ENCODE measurements around the gene TRH.
"Not testable (repeated sequence)": the region's sequence is repeated elsewhere in the genome, so short reads cannot be mapped to it uniquely, and the experiment has no call there.

The TRH gene

GRCh38 chr3:129966876-129967275 is 7.6 kb upstream of the TRH start:
- no peak for DNase-seq

- DNase-seq = no peak
Measured at GRCh38 chr3:129967761-129968160, 6.8 kb upstream of the TRH start.

DNA sequence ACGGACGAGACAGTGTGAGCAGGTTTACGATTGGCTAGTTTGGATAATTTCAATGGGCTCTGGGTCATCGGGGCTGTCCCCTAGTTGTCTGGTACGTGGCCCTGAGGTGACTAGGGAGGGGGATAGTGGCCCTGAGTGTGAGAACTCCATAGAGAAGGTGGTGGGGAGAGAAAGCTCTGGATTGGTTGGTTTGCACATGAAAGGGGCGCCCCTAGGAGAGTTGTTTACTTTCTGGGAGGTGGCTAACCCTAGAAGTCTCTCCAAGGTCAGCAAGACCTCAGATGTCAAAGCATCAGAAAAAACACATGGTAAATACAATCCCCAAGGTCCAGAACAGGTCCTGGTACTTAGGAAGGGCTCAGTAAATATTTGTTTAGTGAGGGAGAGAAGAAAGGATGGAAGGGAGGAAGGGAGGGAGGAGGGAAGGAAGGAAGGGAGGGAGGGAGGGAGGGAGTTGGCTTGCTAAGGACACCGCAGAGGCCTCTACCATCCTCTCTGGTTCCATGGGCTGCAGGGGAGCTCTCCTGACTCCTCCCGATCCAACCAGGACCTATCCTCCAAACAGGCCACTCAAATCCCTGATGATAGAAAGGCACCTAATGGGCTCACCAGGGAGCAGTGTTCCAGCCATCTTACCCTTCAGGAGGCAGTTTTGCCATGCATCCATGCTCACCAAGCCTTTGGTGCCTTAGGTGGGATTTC is 3.0 kb upstream of the TRH start:
- no peak for DNase-seq

DNA sequence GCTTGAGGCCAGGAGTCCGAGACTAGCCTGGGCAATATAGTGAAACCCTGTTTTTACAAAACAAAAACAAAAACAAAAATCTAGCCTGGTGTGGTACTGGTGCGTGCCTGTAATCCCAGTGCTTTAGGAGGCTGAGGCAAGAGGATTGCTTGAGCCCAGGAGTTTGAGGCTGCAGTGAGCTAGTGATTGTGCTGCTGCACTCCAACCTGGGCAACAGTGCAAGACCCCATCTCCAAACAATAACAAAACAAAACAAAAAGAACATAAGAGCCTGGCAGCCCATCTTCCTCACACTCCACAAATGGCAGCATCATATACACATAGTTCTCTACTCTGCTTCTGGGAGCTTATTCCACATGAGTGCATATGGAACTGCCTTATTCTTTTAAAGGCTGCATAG is 2.2 kb upstream of the TRH start:
- DNase-seq = no peak

- DNase-seq = no peak
Measured at GRCh38 chr3:129973853-129974563, 512 bp upstream of the TRH start.

DNA sequence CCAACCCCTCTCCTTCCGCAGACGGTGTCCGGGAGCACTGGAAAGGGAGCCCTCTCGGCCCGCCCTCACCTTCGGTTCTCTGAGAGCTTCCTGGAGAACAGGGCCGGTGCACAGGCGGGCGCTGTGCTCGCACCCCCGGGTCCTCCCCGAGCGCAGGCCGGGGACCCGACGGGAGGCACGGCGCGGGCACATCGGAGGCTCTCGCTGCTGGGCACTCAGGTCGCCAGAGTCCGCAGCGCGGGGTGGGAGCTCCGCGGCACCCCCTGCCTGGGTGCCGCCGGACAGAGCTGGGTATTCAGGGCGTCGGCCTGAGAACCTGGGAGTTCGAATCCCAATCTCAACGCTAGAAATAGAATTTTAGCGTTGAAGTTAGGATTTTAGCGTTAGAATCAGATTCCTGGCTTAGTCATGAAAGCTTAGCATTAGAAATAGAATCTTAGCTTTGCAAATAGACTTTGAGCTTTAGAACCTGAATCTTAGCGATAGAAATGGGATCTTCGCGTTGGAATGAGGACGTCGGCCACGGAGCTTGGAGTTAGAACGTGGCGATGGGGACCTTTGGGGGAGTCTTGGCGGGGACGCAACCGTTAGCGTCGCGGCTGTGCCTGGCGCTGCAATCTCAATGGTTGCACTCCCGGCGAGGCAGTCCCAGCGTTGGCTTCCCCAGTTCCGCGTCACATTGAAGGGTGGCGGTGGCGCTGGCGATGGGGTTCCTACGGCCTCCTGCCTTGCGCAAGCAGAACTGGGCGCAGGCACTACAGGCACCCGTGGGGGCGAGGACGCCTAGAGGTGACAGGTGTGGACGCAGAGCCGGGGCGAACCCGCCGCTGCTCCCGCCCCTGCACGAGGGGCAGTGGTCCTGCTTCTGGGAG is 549 bp downstream of the TRH start:
- DNase-seq = no peak

- DNase-seq = no peak
Measured at GRCh38 chr3:129975705-129976048, 1.2 kb downstream of the TRH start.

GRCh38 chr3:129976286-129976685 is 1.8 kb downstream of the TRH start:
- DNase-seq = no peak

GRCh38 chr3:129978123-129978522 is 3.6 kb downstream of the TRH start:
- no peak for DNase-seq

DNA sequence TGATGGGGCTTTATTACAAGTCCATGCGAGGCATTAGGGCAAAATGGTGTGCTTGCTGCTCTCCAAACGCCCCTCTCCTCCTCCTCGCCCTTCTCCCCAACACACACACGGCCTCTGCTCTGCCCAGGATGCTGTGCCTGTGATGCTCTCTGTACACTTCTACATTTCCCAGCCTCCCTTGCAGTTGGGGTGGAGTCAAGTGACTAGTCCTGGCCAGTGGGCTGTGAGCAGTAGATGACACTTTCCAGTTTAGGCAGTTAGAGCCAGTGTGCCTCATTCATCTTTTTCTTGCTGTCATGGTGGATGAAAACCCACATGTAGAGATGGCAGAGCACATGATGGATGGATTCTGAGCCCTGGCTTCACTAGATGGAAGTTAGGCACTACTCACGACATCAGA is 5.4 kb downstream of the TRH start:
- no peak for DNase-seq

DNA sequence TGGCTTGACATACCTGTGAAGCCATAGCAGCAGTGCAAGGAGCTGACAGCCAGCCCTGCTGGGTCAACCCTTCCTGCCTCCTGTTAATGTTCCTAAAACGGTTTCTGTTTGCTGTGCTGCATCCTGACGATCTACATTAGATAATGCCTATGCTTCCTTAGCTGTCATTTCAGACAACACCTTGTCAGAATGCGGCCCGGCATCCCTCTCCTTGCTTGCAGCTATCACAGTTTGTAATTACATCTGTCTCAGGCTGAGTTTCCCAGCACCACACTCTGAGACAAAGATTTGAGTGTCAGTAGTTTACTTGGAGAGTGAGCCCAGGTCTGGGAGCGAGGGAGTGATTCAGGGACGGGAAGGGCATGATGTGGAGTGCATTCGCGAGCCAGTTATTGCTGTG is 9.0 kb downstream of the TRH start:
- DNase-seq = no peak

DNA sequence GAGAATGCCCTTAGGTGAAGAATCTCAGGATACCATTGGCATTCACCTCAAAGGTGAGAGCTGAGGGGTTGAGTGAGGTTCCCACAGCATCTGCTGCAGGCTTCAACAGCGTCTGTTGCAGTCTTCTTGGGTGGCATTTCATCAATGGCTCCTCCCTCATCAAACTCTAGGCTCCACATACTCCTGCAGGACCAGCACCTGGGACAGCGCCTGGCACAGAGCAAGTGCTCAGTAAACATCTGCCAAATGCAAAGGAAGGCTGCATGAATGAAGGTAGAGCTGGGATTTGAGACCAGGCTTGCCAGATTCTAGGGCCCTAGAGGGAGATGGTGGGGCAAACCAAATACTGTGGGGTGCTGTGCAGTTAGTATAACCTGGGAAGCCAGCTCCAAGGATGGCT is 9.6 kb downstream of the TRH start:
- no peak for DNase-seq

DNA sequence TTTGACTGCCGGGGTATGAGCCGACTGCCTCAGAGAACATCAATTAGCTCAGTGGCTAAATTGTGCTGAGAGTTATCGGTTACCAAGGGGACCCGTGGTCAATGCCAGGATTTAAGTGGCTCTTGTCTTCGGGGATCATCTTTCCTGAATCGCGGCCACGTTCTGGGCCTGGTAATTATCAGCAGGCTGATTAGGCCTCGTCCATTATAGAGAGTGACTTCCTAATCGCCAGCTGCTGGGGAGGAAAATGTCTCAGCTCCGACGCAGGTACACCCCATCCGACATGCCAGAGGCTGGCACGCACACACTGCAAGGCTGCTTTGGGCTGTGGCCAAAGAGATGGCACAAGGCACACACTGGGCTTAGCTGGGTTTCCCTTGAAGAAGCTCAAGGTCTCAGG is 10.6 kb downstream of the TRH start:
- no peak for DNase-seq

DNA sequence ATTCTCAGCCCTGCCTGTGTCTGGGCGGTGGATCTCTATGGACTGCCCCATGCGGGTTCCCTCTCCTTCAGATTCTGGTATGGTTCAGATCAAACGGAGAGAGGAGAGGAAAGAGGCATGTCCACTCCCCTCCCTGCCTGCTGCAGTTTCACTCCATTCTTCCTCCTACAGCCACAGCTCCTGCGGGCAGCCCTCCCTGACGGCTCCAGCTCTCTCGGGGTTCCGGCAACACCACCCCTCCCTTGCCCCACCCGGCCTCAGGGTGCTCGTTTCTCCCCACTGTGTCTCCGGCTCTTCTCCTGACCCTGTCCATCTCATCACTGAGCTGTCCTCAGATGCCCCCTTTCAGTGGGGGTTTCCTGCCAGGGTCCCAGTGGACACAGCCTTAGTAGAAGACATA is 13.9 kb downstream of the TRH start:
- DNase-seq = no peak

- DNase-seq = no peak
Measured at GRCh38 chr3:129989414-129989813, 14.9 kb downstream of the TRH start.

DNA sequence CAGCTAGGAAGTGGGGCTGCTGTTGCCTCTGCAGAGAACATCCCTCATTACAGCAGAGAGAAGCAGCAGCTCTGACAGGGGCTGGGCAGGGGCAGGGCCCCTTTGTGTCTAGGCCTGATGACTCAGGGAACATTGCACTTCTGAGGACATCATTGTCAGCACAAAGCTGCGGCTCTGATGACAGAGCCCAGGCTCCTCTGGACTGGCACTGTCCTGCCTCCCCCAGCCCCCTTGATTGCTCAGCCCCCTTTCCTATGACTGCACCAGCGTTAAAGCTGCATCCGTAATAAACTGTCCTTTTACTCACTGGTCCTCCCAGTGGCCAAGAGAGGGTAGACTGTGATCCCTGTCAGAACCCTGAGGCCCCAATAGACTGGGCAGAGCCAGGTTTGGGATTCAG is 18.3 kb downstream of the TRH start:
- DNase-seq = no peak

DNA sequence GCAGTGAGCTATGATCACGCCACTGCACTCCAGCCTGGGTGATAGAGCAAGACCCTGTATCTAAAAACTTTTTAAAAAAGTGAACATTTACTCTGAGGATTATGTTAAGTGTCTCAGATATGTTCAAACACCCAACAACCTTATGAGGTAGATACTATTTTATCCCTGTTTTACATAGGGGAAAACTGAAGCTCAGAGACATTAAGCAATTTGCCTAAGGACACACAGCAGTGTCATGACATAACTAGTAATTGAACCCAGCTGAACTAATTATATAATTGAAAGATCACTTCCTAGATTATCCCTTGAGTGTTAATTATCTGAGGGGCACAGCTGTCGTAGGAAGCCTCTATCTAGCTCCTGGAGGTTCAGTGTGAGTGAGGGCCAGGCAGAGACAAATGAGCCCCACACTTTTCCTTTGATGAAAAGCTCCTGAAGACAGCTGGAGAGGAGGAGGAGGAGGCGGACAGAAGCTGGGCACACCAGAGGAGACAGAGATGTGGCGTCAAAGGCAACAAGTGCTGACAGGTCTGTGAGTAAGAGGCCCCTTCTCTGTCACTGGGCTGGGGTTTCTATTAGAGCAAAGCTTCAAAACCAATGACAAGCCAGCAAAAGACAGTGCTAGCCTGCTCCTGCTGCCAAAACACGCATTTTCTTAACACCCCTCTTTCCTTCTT is 20.5 kb downstream of the TRH start:
- no peak for DNase-seq

GRCh38 chr3:129996073-129996472 is 21.6 kb downstream of the TRH start:
- DNase-seq = no peak

- DNase-seq = not testable (repeated sequence)
Measured at GRCh38 chr3:129999176-129999575, 24.7 kb downstream of the TRH start.

GRCh38 chr3:130002666-130003598 is 28.4 kb downstream of the TRH start:
- peak; percentile 18 to 55 (median 42) for DNase-seq

- DNase-seq = no peak
Measured at GRCh38 chr3:130010556-130010955, 36.0 kb downstream of the TRH start.

GRCh38 chr3:130012108-130012507 is 37.6 kb downstream of the TRH start:
- not testable (repeated sequence) for DNase-seq

Data from activated CD4-positive, CD25-positive, alpha-beta regulatory T cell (primary cell).